Heart right ventricle (tissue), 16 donors: Measurements from ENCODE around the gene NPAT. TPM values are rescaled to one million over a fixed set of nuclear protein-coding genes. Genes with fewer than 3 reads are reported as not detected.
A peak's percentile ranks its signal among the peaks of the same experiment; 100 is the strongest.

Experiments used
- ATAC-seq, 8 donors: fragments of 200-7000 bp; cut with Tn5 transposase; one replicate each; pipeline ENCODE4 v1.9.1; 2020; ENCODE audit warnings: mild to moderate bottlenecking in 8 of 8, moderate library complexity in 8 of 8, moderate number of reproducible peaks in 1 of 8
- DNase-seq, 2 donors: peaks; one replicate each; pipeline ENCODE4 v3.0.0-alpha.2; 2020
- H3K27ac ChIP-seq, 10 donors: fragments of 200-600 bp; sonication (generic) in 2 of 10; one replicate each; pipeline versions ENCODE4 v1.5.0 to v1.8.0; 2020 to 2022; ENCODE audit warnings: mild to moderate bottlenecking in 3 of 10
- H3K27me3 ChIP-seq, 7 donors: fragments of 200-600 bp; one replicate each; pipeline ENCODE4 v1.8.0; 2021 to 2022; ENCODE audit warnings: mild to moderate bottlenecking in 2 of 7
- H3K36me3 ChIP-seq, 9 donors: fragments of 200-600 bp; sonication (generic) in 1 of 9; one replicate each; pipeline versions ENCODE4 v1.5.0 to v1.8.0; 2020 to 2022; ENCODE audit warnings: mild to moderate bottlenecking in 2 of 9
- H3K4me1 ChIP-seq, 9 donors: fragments of 200-600 bp; sonication (generic) in 1 of 9; one replicate each; pipeline versions ENCODE4 v1.5.0 to v1.8.0; 2020 to 2022; ENCODE audit warnings: mild to moderate bottlenecking in 4 of 9
- H3K4me3 ChIP-seq, 10 donors: fragments of 200-600 bp; sonication (generic) in 2 of 10; one replicate each; pipeline versions ENCODE4 v1.5.0 to v1.8.0; 2020 to 2022; ENCODE audit warnings: mild to moderate bottlenecking in 7 of 10, moderate library complexity in 2 of 10
- H3K9me3 ChIP-seq, 11 donors: fragments of 200-600 bp in 10 of 11; sonication (generic) in 2 of 11; one replicate each; pipeline versions ENCODE4 v1.5.0 to v1.8.0; 2013 to 2022; ENCODE audit warnings: mild to moderate bottlenecking in 2 of 11, control low read depth in 1 of 11, moderate library complexity in 1 of 11
- CTCF ChIP-seq, 9 donors: fragments of 200-600 bp; sonication (generic) in 2 of 9; IDR thresholded peaks; one replicate each; pipeline versions ENCODE4 v1.5.0 to v1.8.0; 2021 to 2022; ENCODE audit warnings: antibody characterized with exemption in 9 of 9, mild to moderate bottlenecking in 5 of 9, moderate library complexity in 1 of 9
- whole genome bisulfite sequencing, 2 donors: extraction: QIAGEN DNeasy Blood & Tissue Kit; methylation state at CpG; one replicate each; pipeline ENCODE4 v1.1.7; 2013; ENCODE audit warnings: inconsistent platforms in 1 of 2; 5-methylcytosine and 5-hydroxymethylcytosine counted together
- intact Hi-C, 10 donors: fragments of 100-400 bp; cut with DNase I; formaldehyde crosslinking; loops; one replicate each; pipeline versions ENCODE4 v1.11.1 to v1.14.2; 2022
- polyA plus RNA-seq, 2 donors: library from polyadenylated mRNA; stranded (reverse); fragments of 200-250 nt; gene quantifications; one replicate each; pipeline ENCODE4 v1.2.3, GENCODE V29; 2013
- total RNA-seq, 10 donors: library from RNA; stranded (reverse); fragmentation: NEBNext Ultra II Directional in 3 of 10; extraction: Animal tissue kit (Norgen Biotek cat#: 25700) in 3 of 10; gene quantifications; one replicate each; pipeline versions ENCODE4 v1.2.1 to v1.2.4, GENCODE V29; 2021 to 2023
- donor health status: Arrhythmogenic right ventricular cardiomyopathy.
- donor health status: ischemic (EF 13 %, LVEDD 7.1; RV severe dilation, severe dysfunction).
- donor health status: healthy with polysubstance abuse.
- donor health status: DM: no; HTN: yes; CAD: no.
- donor health status: DM: no; HTN: no; CAD: no.
- donor health status: ischemic (EF 25% LVEDD 6.9; RV normal size, moderate dysfunction).
- donor health status: ischemic (EF 25% LVEDD 5.7; RV mildly dilated, moderate dysfunction).
- donor health status: healthy.
- donor health status: DM: yes; HTN: yes; CAD: no.
- donor health status: Ischemic cardiomyopathy.
- donor health status: ischemic (EF 35%, LVEDD 5.7; RV mildly dilated, moderate dysfunction).
- donor health status: nonischemic (EF 11% LVEDD 7.7; RV severe dilation, severe dysfunction).
- donor health status: DM: yes; HTN: yes; CAD: no.
- donor health status: PGD.
- donor health status: ischemic (EF 29% LVEDD 5.4; RV normal size, mild dysfunction).
- donor health status: nonischemic (EF 23%, LVEDD 6.1; RV moderate dilation, normal function).

Gene NPAT
- total and polyA plus RNA-seq, 12 donors, result 1.9 to 11.4 (median 9.3) TPM

GRCh38 chr11:108220721-108221336 is 1.6 kb downstream of the NPAT start:
- no peaks in the 10 kb centered on the region for H3K27me3 ChIP-seq
- H3K9me3 ChIP-seq, result no peaks in the 10 kb centered on the region
- WGBS, 2 donors, result 48 to 51% methylated on average over 5 of the region's 5 CpGs
- TF ChIP-seq CTCF (IDR thresholded peaks at IDR 0.05), result no peak
- ATAC-seq (no peak), DNase-seq (no peak)
- peak overlapping the region in 9 of 10 donors; percentile 53 to 91 (median 73) for H3K4me3 ChIP-seq
- peaks cover 3 to 56% (median 40%) of the 10 kb centered on the region in 9 donors for H3K4me1 ChIP-seq
- peak overlapping the region in 5 of 10 donors; percentile 80 to 93 (median 91) for H3K27ac ChIP-seq
- intact Hi-C loops, result loop anchor here in 6 of 10 donors (5.0 to 10.0 kb wide), 6 partner anchors 96 to 426 kb away; partner anchors contain the start of genes ACAT1 (in 4 of the 6), CUL5 (in 2 of the 6), C11orf65 (in 1 of the 6) and POGLUT3 (in 1 of the 6)
- peaks cover 0 to 12% (median 0%) of the 10 kb centered on the region in 9 donors for H3K36me3 ChIP-seq

- TF ChIP-seq CTCF (IDR thresholded peaks at IDR 0.05), result no peak
- Histone ChIP-seq H3K4me1 (peaks cover 2 to 39% (median 28%) of the 10 kb centered on the region in 9 donors), H3K9me3 (no peaks in the 10 kb centered on the region), H3K27me3 (no peaks in the 10 kb centered on the region), H3K4me3 (no peak overlapping the region), H3K27ac (no peak overlapping the region), H3K36me3 (peaks cover 0 to 14% (median 0%) of the 10 kb centered on the region in 9 donors)
- intact Hi-C loops, result no loop called here
- 76 to 78% methylated on average over 7 of the region's 7 CpGs for WGBS, 2 donors
- DNase-seq (no peak), ATAC-seq (no peak)
These were observed 3.3 kb downstream of the NPAT start for GRCh38 chr11:108218912-108219783.

GRCh38 chr11:108218455-108218854 is 4.0 kb downstream of the NPAT start:
- WGBS, 2 donors, result 49 to 95% methylated on average over 2 of the region's 2 CpGs
- no peak for TF ChIP-seq CTCF (IDR thresholded peaks at IDR 0.05)
- H3K27me3 ChIP-seq, result no peaks in the 10 kb centered on the region
- no peaks in the 10 kb centered on the region for H3K9me3 ChIP-seq
- no peak overlapping the region for H3K27ac ChIP-seq
- intact Hi-C loops, result no loop called here
- DNase-seq (no peak), ATAC-seq (no peak)
- no peak overlapping the region for H3K4me3 ChIP-seq
- peaks cover 0 to 21% (median 0%) of the 10 kb centered on the region in 9 donors for H3K36me3 ChIP-seq
- H3K4me1 ChIP-seq, result peaks cover 0 to 34% (median 21%) of the 10 kb centered on the region in 9 donors

GRCh38 chr11:108216988-108217387 is 5.5 kb downstream of the NPAT start:
- H3K4me1 ChIP-seq, result peaks cover 0 to 34% (median 21%) of the 10 kb centered on the region in 9 donors
- H3K36me3 ChIP-seq, result peaks cover 0 to 35% (median 0%) of the 10 kb centered on the region in 9 donors
- no peaks in the 10 kb centered on the region for H3K27me3 ChIP-seq
- 60 to 61% methylated on average over 4 of the region's 4 CpGs for WGBS, 2 donors
- intact Hi-C loops, result no loop called here
- no peak for TF ChIP-seq CTCF (IDR thresholded peaks at IDR 0.05)
- H3K4me3 ChIP-seq, result no peak overlapping the region
- DNase-seq (no peak), ATAC-seq (no peak)
- no peak overlapping the region for H3K27ac ChIP-seq
- H3K9me3 ChIP-seq, result no peaks in the 10 kb centered on the region
